ENCODE data around the gene UGT3A2.

Gene UGT3A2

DNA sequence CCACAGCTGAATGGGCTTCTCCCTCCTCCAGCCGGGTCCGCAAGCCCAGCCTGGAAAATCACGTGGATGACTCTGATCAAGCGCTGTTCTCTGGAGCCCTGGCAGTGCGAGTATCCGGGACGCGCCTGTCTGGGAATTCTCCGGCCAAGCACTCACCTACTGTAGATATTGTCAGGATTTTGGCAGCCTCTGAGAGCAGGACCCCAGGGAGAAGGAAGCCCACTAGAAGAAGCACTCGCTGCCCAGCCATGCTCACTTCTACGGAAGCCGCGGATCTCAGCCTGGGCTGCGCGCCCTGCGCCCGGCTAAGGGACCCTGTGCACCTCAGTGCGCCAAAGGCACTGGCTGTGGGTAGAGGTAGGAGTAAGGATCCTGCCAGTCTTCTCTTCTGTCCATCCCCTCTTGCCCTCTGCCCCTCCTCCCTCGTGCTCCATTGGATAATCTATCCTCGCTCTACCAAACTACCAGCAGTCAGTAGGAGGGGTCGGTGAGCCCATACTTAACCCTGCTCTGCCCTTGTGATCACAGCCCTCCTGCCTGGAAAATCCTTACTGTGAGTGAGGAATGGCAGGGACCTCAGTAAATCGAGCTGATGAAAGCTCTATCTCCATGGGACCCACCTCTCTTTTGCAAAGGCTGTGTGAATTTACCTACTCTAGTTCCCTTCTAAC is at the start of gene UGT3A2:
TSS of gene UGT3A2 (minus strand) at position 343 of the 671 bp plus-strand sequence. CDS start at position 250, 93 bp downstream.
- no peak for DNase-seq (ENCODE audit: low read depth)

- DNase-seq (ENCODE audit: low read depth) = no peak
Measured at GRCh38 chr5:36111238-36111637, 44.6 kb upstream of the UGT3A2 start.

DNA sequence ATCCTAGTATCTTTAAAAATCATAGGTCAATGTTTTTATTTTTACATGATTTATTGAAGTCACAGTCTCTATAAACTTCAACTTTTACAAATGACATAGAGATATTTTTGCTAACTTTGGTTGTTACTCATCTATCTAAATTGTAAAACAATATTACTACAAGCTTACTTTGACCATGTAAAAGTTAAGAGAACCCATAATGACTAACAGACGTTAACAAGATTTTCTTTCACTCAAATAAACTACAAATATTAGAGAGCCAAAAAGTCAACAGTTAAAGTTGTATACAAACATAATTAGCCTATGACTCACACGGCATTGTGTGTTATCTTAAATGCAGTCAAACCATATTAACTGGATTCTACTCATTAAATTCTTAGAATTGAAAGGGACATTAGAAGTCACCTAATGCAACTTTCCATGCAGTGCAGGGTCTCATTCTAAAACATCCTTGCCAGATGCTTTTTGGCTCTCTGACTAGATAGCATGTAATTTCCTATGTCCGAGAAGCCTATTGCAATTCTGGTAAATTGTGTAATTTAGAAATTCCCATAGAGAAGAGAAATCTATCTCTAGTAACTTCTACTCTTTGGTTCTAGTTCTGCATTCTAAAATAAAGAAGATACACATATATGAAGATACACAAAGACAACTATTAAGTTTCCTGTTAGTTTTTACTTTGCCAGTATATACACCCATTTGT is 42.2 kb upstream of the UGT3A2 start:
- no peak for DNase-seq (ENCODE audit: low read depth)

GRCh38 chr5:36105819-36106218 is 39.1 kb upstream of the UGT3A2 start:
- no peak for DNase-seq (ENCODE audit: low read depth)

DNA sequence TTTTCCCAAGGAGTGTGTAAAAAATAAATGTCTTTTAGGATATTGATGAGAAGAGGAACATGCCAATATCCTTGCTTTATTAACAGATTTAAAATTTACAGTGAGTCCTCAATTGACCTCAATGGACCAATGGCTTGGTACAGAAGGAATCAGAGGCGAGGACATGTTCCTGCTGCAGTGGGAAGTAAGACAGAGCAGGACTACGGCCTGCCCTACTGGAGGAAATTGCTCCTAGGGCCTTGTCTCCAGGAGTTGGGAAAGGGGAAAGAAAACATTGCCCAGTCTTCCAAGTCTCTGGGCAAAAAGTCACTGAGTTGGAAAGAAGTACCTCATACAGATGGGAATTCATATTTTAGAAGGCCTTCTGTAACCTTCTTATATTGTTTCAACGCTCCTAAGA is 33.1 kb upstream of the UGT3A2 start:
- DNase-seq (ENCODE audit: low read depth) = no peak

GRCh38 chr5:36096486-36096885 is 29.8 kb upstream of the UGT3A2 start:
- no peak for DNase-seq (ENCODE audit: low read depth)

GRCh38 chr5:36089989-36090388 is 23.3 kb upstream of the UGT3A2 start:
- no peak for DNase-seq (ENCODE audit: low read depth)

DNA sequence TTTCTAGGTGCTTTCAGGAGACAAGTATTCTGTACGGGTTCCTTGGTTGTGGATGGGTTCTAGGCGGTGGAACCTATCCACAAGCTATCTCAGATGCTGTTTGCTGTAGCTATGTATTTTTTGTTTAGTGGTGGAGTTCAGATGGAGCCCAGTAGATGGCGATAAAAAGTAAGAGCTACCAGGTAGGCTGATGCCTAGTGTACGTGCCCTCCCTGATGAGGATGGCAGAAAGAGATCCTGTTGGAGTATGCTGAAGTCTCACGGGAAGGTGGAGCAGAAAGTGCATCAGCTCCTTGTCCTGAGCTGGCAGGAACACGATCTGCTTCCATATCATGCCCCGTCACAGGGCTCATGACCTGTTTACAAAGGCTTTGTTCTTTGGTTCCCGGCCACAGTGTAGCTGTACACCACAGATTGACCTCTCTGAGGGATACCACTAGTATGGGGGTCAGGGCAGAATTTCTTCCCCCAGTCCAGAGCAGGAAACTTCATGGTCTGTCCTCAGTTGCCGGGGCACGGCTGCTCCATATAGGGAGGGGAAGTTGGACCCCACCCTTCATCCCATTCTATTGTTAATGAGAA is 12.6 kb upstream of the UGT3A2 start:
- no peak for DNase-seq (ENCODE audit: low read depth)

GRCh38 chr5:36078430-36078829 is 11.7 kb upstream of the UGT3A2 start:
- no peak for DNase-seq (ENCODE audit: low read depth)

GRCh38 chr5:36073595-36074216 is 7.0 kb upstream of the UGT3A2 start:
- DNase-seq (ENCODE audit: low read depth) = no peak

DNA sequence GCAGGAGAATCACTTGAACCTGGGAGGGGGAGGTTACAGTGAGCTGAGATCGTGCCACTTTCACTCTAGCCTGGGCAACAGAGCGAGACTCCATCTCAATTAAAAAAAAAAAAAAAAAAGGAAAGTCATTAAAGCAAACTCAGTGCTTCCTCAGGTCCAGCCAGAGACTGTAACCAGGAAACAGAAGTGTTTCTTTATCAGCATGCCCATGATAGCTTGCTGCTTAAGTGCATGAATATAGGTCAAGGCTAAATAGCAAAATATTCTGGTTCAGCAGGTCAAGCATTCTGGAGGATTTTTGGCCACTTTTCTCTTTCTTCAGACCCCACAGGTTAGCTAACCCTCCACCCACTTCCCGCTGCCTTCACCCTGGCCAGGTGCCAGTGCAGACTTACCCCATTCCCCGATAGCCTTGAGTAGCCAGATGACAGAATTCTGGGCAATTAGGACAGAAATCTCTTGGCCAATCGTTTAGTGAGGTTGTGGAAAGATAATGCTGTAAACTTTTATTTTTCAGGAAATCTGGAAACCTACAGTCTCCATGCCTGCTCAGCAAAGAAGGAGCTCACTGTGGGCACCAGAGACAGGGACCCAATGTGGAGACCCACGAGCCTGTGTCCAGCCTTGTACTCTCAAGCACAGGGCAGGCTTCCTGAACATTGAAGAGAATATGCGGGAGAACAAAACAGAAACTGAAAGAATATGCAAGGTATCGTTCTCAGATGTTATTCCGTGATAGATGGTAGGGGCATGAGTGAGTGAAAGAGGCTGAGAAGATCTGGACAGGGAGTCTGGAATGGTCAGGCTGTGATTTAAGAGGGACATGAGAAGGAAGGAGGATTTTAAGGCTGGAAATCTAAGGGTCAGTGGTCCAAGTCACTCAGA is 4.2 kb upstream of the UGT3A2 start:
- DNase-seq (ENCODE audit: low read depth) = no peak

DNA sequence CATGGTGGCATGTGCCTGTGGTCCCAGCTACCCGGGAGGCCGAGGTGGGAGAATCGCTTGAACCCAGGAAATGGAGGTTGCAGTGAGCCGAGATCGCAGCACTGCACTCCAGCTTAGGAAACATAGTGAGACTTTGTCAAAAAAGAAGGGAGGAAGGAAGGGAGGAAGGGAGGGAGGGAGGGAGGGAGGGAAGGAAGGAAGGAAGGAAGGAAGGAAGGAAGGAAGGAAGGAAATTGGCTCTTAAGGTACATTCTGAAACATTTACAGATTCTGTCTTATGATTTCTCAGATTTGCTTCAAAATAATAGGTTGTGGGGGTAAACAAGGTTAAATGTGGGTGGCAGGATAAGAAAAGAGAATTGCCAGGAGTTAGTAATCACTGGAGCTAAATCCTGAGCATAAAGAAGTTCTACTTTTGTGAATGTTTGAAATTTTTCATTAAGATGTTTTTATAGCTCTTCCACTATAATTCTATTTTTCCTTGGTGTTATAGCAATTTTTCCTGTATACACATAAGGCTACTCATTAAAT is 2.1 kb upstream of the UGT3A2 start:
- no peak for DNase-seq (ENCODE audit: low read depth)

DNA sequence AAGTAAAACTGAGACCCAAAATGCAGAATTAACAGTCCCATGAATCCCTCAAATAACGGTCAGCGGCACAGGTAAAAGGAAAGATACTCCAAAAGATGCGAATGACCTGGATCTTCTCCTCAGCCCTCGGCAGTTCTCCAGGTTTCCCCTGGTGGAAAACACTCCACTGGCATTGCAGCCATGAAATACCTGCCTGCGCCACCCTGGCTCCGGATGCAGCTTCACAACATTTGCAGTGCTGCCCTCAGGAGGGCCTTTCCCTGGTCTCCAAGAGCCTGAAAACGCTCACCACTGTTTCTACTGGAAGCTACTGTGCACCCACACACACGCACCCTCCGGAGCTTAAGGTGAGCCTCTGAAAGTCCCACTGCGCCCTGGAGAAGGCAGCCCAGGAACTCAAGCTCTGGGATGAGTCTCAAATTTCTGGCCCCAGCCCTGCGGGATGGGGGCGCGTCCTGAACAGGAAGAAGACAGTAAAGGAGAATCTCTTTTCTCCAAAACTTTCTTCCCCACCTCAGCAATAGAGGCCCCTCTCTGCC is 612 bp downstream of the UGT3A2 start:
- no peak for DNase-seq (ENCODE audit: low read depth)

DNA sequence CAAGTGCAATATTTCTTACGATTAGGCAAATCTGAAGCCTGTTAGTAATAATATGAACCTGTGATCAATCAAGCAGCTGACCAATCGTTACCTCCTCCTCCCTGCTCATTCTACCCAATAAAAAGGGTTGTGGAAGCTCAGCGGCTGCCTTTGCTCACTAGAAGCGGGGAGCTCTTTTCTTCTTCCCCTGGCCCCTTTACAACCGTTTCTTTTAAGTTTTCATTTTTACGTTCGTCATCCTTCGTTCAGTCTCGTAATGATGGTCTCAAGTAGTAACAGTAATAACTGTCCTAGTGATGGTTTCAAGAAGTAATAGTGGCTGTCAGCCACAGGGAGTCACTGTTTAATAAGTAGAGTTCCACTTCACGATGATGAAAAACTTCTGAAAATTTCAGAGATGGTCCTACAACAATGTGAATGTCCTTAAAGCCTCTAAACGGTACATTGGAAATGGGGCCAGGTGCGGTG is 6.2 kb downstream of the UGT3A2 start:
- DNase-seq (ENCODE audit: low read depth) = no peak

DNA sequence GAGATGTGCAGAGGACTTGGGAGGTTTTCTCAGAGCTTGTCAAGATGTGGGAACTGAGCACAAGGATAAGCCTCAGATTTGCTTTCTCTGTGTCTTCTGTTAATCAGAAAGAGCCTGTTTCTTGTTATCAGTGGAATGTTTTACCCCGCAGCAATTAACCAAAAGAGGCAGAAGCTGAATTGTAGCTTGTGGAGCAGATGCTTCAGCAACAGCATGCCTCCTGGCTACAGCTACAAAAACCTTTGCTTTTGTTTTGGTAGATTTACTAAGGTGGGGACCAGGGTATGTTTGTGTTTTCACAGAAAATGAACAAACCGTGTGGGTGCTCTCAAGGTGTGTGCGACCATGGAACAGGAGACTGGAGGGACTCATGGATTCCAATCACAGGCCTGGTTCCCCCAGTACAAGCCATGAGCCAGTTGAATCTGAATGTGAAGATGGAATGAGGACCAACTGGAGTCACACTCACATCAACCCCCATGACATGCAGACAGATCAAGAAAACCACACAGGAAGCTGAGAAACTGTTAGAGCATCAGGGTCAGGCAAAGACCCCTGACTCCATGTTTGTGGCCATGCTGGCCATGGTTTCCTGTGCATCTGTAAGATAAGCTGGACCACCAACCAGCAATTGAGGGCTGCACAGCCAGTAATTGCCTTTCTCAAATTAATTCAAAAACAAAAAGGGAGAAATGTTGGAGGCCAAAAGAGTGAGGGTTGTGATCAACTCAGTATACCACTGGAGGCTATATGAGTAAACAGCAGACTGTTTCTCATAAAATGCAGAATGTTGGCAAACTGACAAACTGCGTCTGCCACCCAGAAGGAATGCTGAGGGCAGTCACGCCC is 6.9 kb downstream of the UGT3A2 start:
- DNase-seq (ENCODE audit: low read depth) = no peak

DNA sequence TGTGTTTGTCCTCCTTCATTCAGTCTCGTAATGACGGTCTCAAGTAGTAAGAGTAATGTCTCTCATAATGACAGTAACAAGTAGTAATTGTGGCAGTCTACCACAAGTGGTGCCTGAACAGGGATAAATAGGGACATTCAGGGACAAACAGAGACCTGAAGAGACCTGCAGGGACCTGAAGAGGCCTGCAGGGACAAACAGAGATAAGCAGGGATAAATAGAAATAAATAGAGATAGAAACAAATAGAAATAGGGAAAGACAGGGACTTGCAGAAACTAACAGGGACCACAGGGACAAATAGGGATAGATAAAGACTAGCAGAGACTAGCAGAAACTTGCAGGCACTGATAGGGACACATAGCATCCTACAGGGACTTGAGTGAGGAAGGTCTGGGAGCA is 7.9 kb downstream of the UGT3A2 start:
- DNase-seq (ENCODE audit: low read depth) = no peak

GRCh38 chr5:36057386-36057785 is 9.3 kb downstream of the UGT3A2 start:
- no peak for DNase-seq (ENCODE audit: low read depth)

- no peak for DNase-seq (ENCODE audit: low read depth)
Measured at GRCh38 chr5:36056422-36056821, 10.3 kb downstream of the UGT3A2 start.

DNA sequence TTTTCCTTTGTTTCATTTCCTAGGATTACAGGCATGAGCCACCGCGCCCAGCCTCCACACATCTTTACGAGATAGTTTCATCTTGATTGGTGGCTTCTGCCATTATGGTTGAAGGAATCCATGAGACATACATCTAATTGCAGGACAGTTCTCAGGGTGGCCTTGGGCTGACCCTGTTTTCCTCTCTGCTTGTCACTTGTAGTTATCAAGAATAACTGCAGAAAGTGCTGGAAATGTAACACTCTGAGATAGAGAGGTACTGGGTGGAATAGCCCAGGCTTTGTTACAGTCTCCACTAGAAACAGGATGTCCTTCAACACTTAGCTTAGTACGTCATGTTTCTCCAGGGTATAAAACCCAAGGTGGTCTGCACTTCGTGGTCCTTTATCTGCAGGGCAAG is 10.7 kb downstream of the UGT3A2 start:
- DNase-seq (ENCODE audit: low read depth) = no peak

DNA sequence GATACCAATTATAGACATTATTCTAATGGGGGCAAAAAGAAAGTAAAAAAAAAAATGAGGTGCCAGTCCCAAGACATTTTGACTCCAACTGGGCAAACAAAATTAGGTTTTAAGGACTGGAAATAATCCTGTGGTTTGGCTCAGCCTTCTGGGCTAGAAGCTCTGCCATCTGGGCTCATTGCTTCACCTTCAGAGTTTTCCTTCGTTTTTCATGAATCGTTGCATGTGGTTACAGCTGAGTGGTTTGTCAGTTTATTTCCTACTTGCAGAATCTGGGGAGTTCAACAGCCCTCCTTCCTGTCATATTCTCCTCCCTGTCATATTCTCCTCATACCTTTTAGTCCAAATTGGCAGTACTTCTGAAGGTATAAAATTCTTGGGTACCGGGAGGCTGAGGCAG is 12.0 kb downstream of the UGT3A2 start:
- no peak for DNase-seq (ENCODE audit: low read depth)

Data from T-helper 22 cell (primary cell).